IMR-90 (cell line): ENCODE measurements around the gene WDR49. TPM values are rescaled to one million over a fixed set of nuclear protein-coding genes. Genes with fewer than 3 reads are reported as not detected.

Experiments used
- ATAC-seq: fragments of 200-7000 bp; cut with Tn5 transposase; 2 replicates; pipeline ENCODE4 v1.9.1; 2020; ENCODE audit warnings: low read depth, mild to moderate bottlenecking, moderate library complexity
- BruUV-seq: library from RNA; stranded (reverse); fragments of 400-500 nt; replicated peaks from 2 replicates; lab custom pipeline; 2021; lab: Mats Ljungman, UMichigan
- CTCF ChIA-PET: fragments of 300-600 bp; formaldehyde crosslinking; extraction: SDS; loops from one replicate; lab custom pipeline; 2021; ENCODE audit warnings: antibody characterized with exemption; lab: Yijun Ruan, JAX
- POLR2A ChIA-PET: fragments of 300-600 bp; sonication (Branson Sonifier 250); formaldehyde crosslinking; loops from one replicate; lab custom pipeline; 2022; ENCODE audit warnings: antibody characterized with exemption; ENCODE audit not compliant: unreplicated experiment; lab: Charles Lee
- DNase-seq: peaks from one replicate; pipeline ENCODE4 v3.0.0; 2013
- H2AFZ ChIP-seq: replicated peaks from 2 replicates; pipeline ENCODE3; 2013; ENCODE audit warnings: low read length, mild to moderate bottlenecking; ENCODE audit not compliant: poor library complexity
- H2AK5ac ChIP-seq: 2 replicates; pipeline ENCODE4 v1.6.1; 2013; ENCODE audit warnings: low read depth, low read length, inconsistent platforms
- H2AK9ac ChIP-seq: replicated peaks from 2 replicates; pipeline ENCODE3; 2013; ENCODE audit warnings: mild to moderate bottlenecking, low read depth, low read length, moderate library complexity; ENCODE audit not compliant: poor library complexity
- H2BK120ac ChIP-seq: 2 replicates; pipeline ENCODE4 v1.6.1; 2013; ENCODE audit warnings: low read depth, low read length, inconsistent platforms
- H2BK15ac ChIP-seq: 3 replicates; pipeline ENCODE4 v1.6.1; 2013; ENCODE audit warnings: low read depth, low read length, inconsistent platforms
- H2BK20ac ChIP-seq: 2 replicates; pipeline ENCODE4 v1.6.1; 2013; ENCODE audit warnings: low read depth, mild to moderate bottlenecking, inconsistent platforms, low read length, moderate library complexity
- H2BK5ac ChIP-seq: 2 replicates; pipeline ENCODE4 v1.6.1; 2013; ENCODE audit warnings: mild to moderate bottlenecking, low read depth, low read length, inconsistent platforms; ENCODE audit not compliant: poor library complexity, severe bottlenecking
- H3K14ac ChIP-seq: replicated peaks from 2 replicates; pipeline ENCODE4 v1.6.1; 2013; ENCODE audit warnings: low read depth, low read length, inconsistent platforms
- H3K18ac ChIP-seq: 2 replicates; pipeline ENCODE4 v1.6.1; 2013; ENCODE audit warnings: low read depth, low read length, control low read depth
- H3K23ac ChIP-seq: 2 replicates; pipeline ENCODE4 v1.6.1; 2013; ENCODE audit warnings: low read depth, low read length, inconsistent platforms
- H3K27ac ChIP-seq: 2 replicates; pipeline ENCODE4 v1.5.1; 2013; ENCODE audit warnings: mild to moderate bottlenecking, control low read depth, low read length; ENCODE audit not compliant: insufficient read depth
- H3K27me3 ChIP-seq: 2 replicates; pipeline ENCODE4 v1.6.1; 2013; ENCODE audit warnings: low read length; ENCODE audit not compliant: control insufficient read depth, insufficient read depth
- H3K36me3 ChIP-seq: 2 replicates; pipeline ENCODE4 v1.6.1; 2013; ENCODE audit warnings: low read length, mixed read lengths; ENCODE audit not compliant: control insufficient read depth, insufficient read depth
- H3K4ac ChIP-seq: 2 replicates; pipeline ENCODE4 v1.6.1; 2013; ENCODE audit warnings: low read depth, low read length, inconsistent platforms
- H3K4me1 ChIP-seq: 2 replicates; pipeline ENCODE4 v1.6.1; 2013; ENCODE audit warnings: low read length, mixed read lengths; ENCODE audit not compliant: control insufficient read depth, insufficient read depth
- H3K4me2 ChIP-seq: 2 replicates; pipeline ENCODE4 v1.6.1; 2013; ENCODE audit warnings: low read depth, mild to moderate bottlenecking, control low read depth, low read length, moderate library complexity
- H3K4me3 ChIP-seq: 2 replicates; pipeline ENCODE4 v1.5.1; 2013; ENCODE audit warnings: low read depth, mild to moderate bottlenecking, control low read depth, low read length, moderate library complexity; ENCODE audit not compliant: insufficient read depth
- H3K56ac ChIP-seq: 2 replicates; pipeline ENCODE4 v1.6.1; 2013; ENCODE audit warnings: low read length, inconsistent platforms; ENCODE audit not compliant: insufficient read depth; ENCODE audit errors: extremely low read depth
- H3K79me1 ChIP-seq, 2 experiments: 2 replicates each; pipeline ENCODE4 v1.6.1; 2013; ENCODE audit warnings: low read length in 2 of 2, inconsistent platforms in 1 of 2, low read depth in 1 of 2
- H3K9ac ChIP-seq: 2 replicates; pipeline ENCODE4 v1.6.1; 2013; ENCODE audit warnings: low read depth, low read length, control low read depth
- H3K9me1 ChIP-seq: 2 replicates; pipeline ENCODE4 v1.6.1; 2013; ENCODE audit warnings: low read length, inconsistent platforms; ENCODE audit not compliant: insufficient read depth
- H3K9me3 ChIP-seq: 2 replicates; pipeline ENCODE4 v1.6.1; 2013; ENCODE audit warnings: low read length; ENCODE audit not compliant: control insufficient read depth, insufficient read depth
- H4K20me1 ChIP-seq: 2 replicates; pipeline ENCODE4 v1.6.1; 2013; ENCODE audit warnings: low read length, inconsistent platforms; ENCODE audit not compliant: insufficient read depth
- H4K5ac ChIP-seq: 2 replicates; pipeline ENCODE4 v1.6.1; 2013; ENCODE audit warnings: mild to moderate bottlenecking, low read depth, low read length, control low read depth
- H4K8ac ChIP-seq, 2 experiments: 2 replicates each; pipeline ENCODE4 v1.6.1; 2013; ENCODE audit warnings: low read depth in 2 of 2, low read length in 2 of 2, control low read depth in 1 of 2, inconsistent platforms in 1 of 2
- H4K91ac ChIP-seq: 2 replicates; pipeline ENCODE4 v1.6.1; 2013; ENCODE audit warnings: low read depth, low read length, inconsistent platforms; ENCODE audit not compliant: insufficient read depth
- MAFK ChIP-seq: IDR thresholded peaks from 2 replicates; pipeline ENCODE4 v1.6.1; 2012; ENCODE audit warnings: low read depth, low read length, improper control_type of control experiment
- RAD21 ChIP-seq: IDR thresholded peaks from 2 replicates; pipeline ENCODE4 v1.6.1; 2012; ENCODE audit warnings: low read length, improper control_type of control experiment
- WGBS, 2 experiments: methylation state at CpG; one replicate each; pipeline versions ENCODE4 v1.1.5 to v1.1.7; 2013; ENCODE audit warnings: missing lambda C conversion rate in 2 of 2; ENCODE audit not compliant: insufficient read length in 1 of 2; ENCODE audit errors: extremely low coverage in 2 of 2; 5-methylcytosine and 5-hydroxymethylcytosine counted together
- dilution Hi-C: fragments of 300-500 bp; cut with HindIII; formaldehyde crosslinking; loops from one replicate; pipeline ENCODE4 v1.14.3; 2018; ENCODE audit warnings: low sequenced_read_pairs; ENCODE audit not compliant: unreplicated experiment
- in situ Hi-C: fragments of 300-500 bp; cut with MboI; formaldehyde crosslinking; loops from 3 replicates; pipeline ENCODE4 v1.14.3; 2019; ENCODE audit warnings: low sequenced_read_pairs, inconsistent platforms, mixed read lengths
- intact Hi-C: fragments of 100-400 bp; cut with micrococcal nuclease; formaldehyde crosslinking; loops from 2 replicates; pipeline ENCODE4 v1.10.0; 2022
- polyA plus RNA-seq, 3 experiments: library from polyadenylated mRNA; depleted of rRNA; stranded (reverse); fragments of >200 nt; gene quantifications; 2 replicates each; pipeline ENCODE4 v1.2.3, GENCODE V29; 2012; ENCODE audit warnings: low replicate concordance in 1 of 3
- total RNA-seq: library from RNA; depleted of rRNA; stranded (reverse); fragments of >200 nt; gene quantifications from 2 replicates; pipeline ENCODE4 v1.2.3, GENCODE V29; 2012

Gene WDR49
- total and polyA plus RNA-seq, 2 of the 4 experiments (the other 2 are of a cell fraction): not detected

GRCh38 chr3:167631471-167631870 is 22.3 kb downstream of the WDR49 start:
- Histone ChIP-seq H2AK5ac (no peak overlapping the region), H3K27ac (no peak overlapping the region), H3K4me1 (no peaks in the 10 kb centered on the region), H3K36me3 (no peaks in the 10 kb centered on the region), H3K18ac (no peak overlapping the region), H3K79me1 (no peaks in the 10 kb centered on the region), H2AK9ac (no peak overlapping the region), H4K8ac (no peak overlapping the region), H3K56ac (no peak overlapping the region), H4K20me1 (no peaks in the 10 kb centered on the region), H2BK120ac (no peak overlapping the region), H4K91ac (no peak overlapping the region), H4K5ac (no peak overlapping the region), H2BK20ac (no peak overlapping the region), H2BK15ac (no peak overlapping the region), H3K9ac (no peak overlapping the region), H3K4ac (no peak overlapping the region), H3K23ac (no peak overlapping the region), H2AFZ (no peak overlapping the region), H3K27me3 (no peaks in the 10 kb centered on the region), H3K4me3 (no peak overlapping the region), H3K4me2 (no peak overlapping the region), H3K14ac (no peak overlapping the region), H3K9me1 (no peaks in the 10 kb centered on the region), H3K9me3 (no peaks in the 10 kb centered on the region), H2BK5ac (no peak overlapping the region)
- BruUV-seq: no TSS peak
- dilution Hi-C loops (no loop called here), intact Hi-C loops (no loop called here), in situ Hi-C loops (no loop called here)
- ChIA-PET CTCF (no interaction called here), POLR2A (no interaction called here)
- ATAC-seq (no peak), DNase-seq (no peak)
- WGBS, 2 experiments: no CpG with 5 or more reads among the region's 5 CpGs
- TF ChIP-seq MAFK: 0 out of 2 replicates have a peak, but pooled peaks have one; percentile 21
- TF ChIP-seq RAD21: no peak
